NB4 (cell line): ENCODE data around the gene PRKCE.

Source experiments
- CTCF ChIP-seq: IDR thresholded peaks from one replicate; pipeline ENCODE4 v1.5.1; 2012; ENCODE audit warnings: low read depth, low read length
- MAX ChIP-seq: IDR thresholded peaks from 2 replicates; pipeline ENCODE4 v1.6.1; 2011; ENCODE audit warnings: low read depth, low read length
- POLR2A ChIP-seq: IDR thresholded peaks from 2 replicates; pipeline ENCODE4 v1.6.1; 2011; ENCODE audit warnings: mild to moderate bottlenecking; ENCODE audit not compliant: insufficient read length; ENCODE audit errors: extremely low read depth

GRCh38 chr2:46000660-46001059 is 349.2 kb downstream of the PRKCE start:
- TF ChIP-seq CTCF (no peak), MAX (no peak), POLR2A (no peak)
